HG03378 (cell line): ENCODE results near the gene MYO7A.

Experiments used
- ATAC-seq: cut with Tn5 transposase; IDR thresholded peaks from one replicate; pipeline ENCODE4 v1.9.1; 2021; ENCODE audit warnings: mild to moderate bottlenecking, moderate library complexity; ENCODE audit not compliant: unreplicated experiment

Gene MYO7A

GRCh38 chr11:77159937-77160495 is 32.0 kb downstream of the MYO7A start:
- no peak for ATAC-seq

GRCh38 chr11:77163271-77163670 is 35.2 kb downstream of the MYO7A start:
- ATAC-seq: no peak

- ATAC-seq: no peak
Measured at GRCh38 chr11:77165066-77165465, 37.0 kb downstream of the MYO7A start.

GRCh38 chr11:77166021-77166420 is 38.0 kb downstream of the MYO7A start:
- ATAC-seq: no peak

- no peak for ATAC-seq
Measured at GRCh38 chr11:77167111-77167626, 39.1 kb downstream of the MYO7A start.

- ATAC-seq: no peak
Measured at GRCh38 chr11:77167791-77168190, 39.7 kb downstream of the MYO7A start.

GRCh38 chr11:77170107-77170506 is 42.1 kb downstream of the MYO7A start:
- ATAC-seq: no peak

- no peak for ATAC-seq
Measured at GRCh38 chr11:77171254-77171653, 43.2 kb downstream of the MYO7A start.

GRCh38 chr11:77171885-77172665 is 44.0 kb downstream of the MYO7A start:
- ATAC-seq: no peak

GRCh38 chr11:77172666-77172982 is 44.6 kb downstream of the MYO7A start:
- ATAC-seq: no peak

GRCh38 chr11:77173494-77173893 is 45.4 kb downstream of the MYO7A start:
- ATAC-seq: no peak

- no peak for ATAC-seq
Measured at GRCh38 chr11:77174559-77174958, 46.5 kb downstream of the MYO7A start.

GRCh38 chr11:77175021-77175842 is 47.2 kb downstream of the MYO7A start:
- no peak for ATAC-seq

GRCh38 chr11:77175869-77176539 is 48.0 kb downstream of the MYO7A start:
- ATAC-seq: no peak

- no peak for ATAC-seq
Measured at GRCh38 chr11:77176996-77177395, 49.0 kb downstream of the MYO7A start.

- ATAC-seq: no peak
Measured at GRCh38 chr11:77178150-77178549, 50.1 kb downstream of the MYO7A start.

GRCh38 chr11:77179048-77179447 is 51.0 kb downstream of the MYO7A start:
- no peak for ATAC-seq

GRCh38 chr11:77179681-77180080 is 51.6 kb downstream of the MYO7A start:
- ATAC-seq: no peak

GRCh38 chr11:77180346-77180745 is 52.3 kb downstream of the MYO7A start:
- no peak for ATAC-seq

- no peak for ATAC-seq
Measured at GRCh38 chr11:77181226-77181625, 53.2 kb downstream of the MYO7A start.
